Thyroid gland (tissue), 4 donors: Measurements from ENCODE around the gene NRXN2. TPM values are rescaled to one million over a fixed set of nuclear protein-coding genes. Genes with fewer than 3 reads are reported as not detected.

Experiments used
- DNase-seq, 2 donors: peaks; one replicate each; pipeline ENCODE4 v3.0.0-alpha.2; 2019
- H3K27ac ChIP-seq, 3 donors: fragments of 200-600 bp; sonication (generic); 1 replicate in 2 of 3; 2 replicates in 1 of 3; pipeline ENCODE4 v1.5.1; 2016 to 2019; ENCODE audit warnings: mild to moderate bottlenecking in 1 of 3, moderate library complexity in 1 of 3
- H3K27me3 ChIP-seq: fragments of 200-600 bp; sonication (generic); one replicate; pipeline ENCODE4 v1.5.1; 2019
- H3K36me3 ChIP-seq, 2 donors: fragments of 200-600 bp; sonication (generic); one replicate each; pipeline ENCODE4 v1.5.1; 2016 to 2019
- H3K4me1 ChIP-seq, 2 donors: fragments of 200-600 bp; sonication (generic); one replicate each; pipeline ENCODE4 v1.5.1; 2017 to 2019
- H3K4me3 ChIP-seq, 3 donors: fragments of 200-600 bp; sonication (generic); replicated peaks in 1 of 3; 1 replicate in 2 of 3; 2 replicates in 1 of 3; pipeline ENCODE4 v1.5.1; 2016; ENCODE audit warnings: mild to moderate bottlenecking in 1 of 3
- H3K9me3 ChIP-seq: fragments of 200-600 bp; sonication (generic); one replicate; pipeline ENCODE4 v1.5.1; 2017
- POLR2A ChIP-seq, 2 donors: fragments of 450-650 bp; IDR thresholded peaks; one replicate each; pipeline ENCODE4 v1.6.1; 2017; ENCODE audit warnings: antibody characterized with exemption in 2 of 2, mild to moderate bottlenecking in 2 of 2, moderate library complexity in 1 of 2
- whole genome bisulfite sequencing, 2 donors: methylation state at CpG; one replicate each; pipeline ENCODE4 v1.1.5; 2017; 5-methylcytosine and 5-hydroxymethylcytosine counted together
- intact Hi-C: fragments of 100-400 bp; cut with DNase I; formaldehyde crosslinking; loops from one replicate; pipeline ENCODE4 v1.15.1; 2023
- total RNA-seq, 4 donors: library from RNA; depleted of rRNA; stranded (reverse); fragments of >200 nt; gene quantifications; one replicate each; pipeline ENCODE4 v1.2.3, GENCODE V29; 2016
- TF ChIP-seq, protein P1 (sequence below), 6 experiments: fragments of 200-600 bp in 3 of 6; fragments of 450-650 bp in 3 of 6; sonication (generic) in 3 of 6; IDR thresholded peaks; one replicate each; pipeline ENCODE4 v1.5.1; 2016 to 2019; ENCODE audit warnings: antibody characterized with exemption in 6 of 6, mild to moderate bottlenecking in 2 of 6, inconsistent platforms in 1 of 6, moderate library complexity in 1 of 6

NRXN2 gene
- total RNA-seq, 4 donors from 2014 or later, result 2.0 to 12.3 (median 4.8) TPM

DNA sequence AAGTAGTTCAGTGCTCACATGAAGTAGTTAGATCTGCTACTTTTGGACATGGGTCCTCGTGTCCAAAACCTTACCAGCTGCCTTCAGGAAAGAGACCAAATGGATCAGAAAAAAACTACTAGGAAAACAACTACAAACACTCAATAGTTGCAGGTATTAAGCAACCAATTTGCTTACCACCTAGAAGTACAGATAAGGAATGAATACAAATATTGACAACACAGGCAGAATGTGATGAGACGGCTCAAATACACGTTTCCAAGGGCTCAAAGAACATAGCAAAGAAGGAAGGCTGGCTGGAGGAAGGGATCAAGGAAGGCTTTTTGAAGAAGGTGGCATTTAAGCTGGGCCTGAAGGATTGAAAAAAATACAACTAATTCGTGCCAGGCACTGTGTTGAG is 41.8 kb downstream of the NRXN2 start:
- Histone ChIP-seq H3K27me3 (no peaks in the 10 kb centered on the region), H3K9me3 (no peaks in the 10 kb centered on the region), H3K36me3 (no peaks in the 10 kb centered on the region), H3K4me3 (no peak overlapping the region), H3K27ac (no peak overlapping the region), H3K4me1 (no peaks in the 10 kb centered on the region)
- 68 to 71% methylated on average over 4 of the region's 4 CpGs for WGBS, 2 donors
- intact Hi-C loops, result no loop called here
- no peak for DNase-seq
- TF ChIP-seq, protein P1, sequence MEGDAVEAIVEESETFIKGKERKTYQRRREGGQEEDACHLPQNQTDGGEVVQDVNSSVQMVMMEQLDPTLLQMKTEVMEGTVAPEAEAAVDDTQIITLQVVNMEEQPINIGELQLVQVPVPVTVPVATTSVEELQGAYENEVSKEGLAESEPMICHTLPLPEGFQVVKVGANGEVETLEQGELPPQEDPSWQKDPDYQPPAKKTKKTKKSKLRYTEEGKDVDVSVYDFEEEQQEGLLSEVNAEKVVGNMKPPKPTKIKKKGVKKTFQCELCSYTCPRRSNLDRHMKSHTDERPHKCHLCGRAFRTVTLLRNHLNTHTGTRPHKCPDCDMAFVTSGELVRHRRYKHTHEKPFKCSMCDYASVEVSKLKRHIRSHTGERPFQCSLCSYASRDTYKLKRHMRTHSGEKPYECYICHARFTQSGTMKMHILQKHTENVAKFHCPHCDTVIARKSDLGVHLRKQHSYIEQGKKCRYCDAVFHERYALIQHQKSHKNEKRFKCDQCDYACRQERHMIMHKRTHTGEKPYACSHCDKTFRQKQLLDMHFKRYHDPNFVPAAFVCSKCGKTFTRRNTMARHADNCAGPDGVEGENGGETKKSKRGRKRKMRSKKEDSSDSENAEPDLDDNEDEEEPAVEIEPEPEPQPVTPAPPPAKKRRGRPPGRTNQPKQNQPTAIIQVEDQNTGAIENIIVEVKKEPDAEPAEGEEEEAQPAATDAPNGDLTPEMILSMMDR (IDR thresholded peaks at IDR 0.05), result no peak
- TF ChIP-seq POLR2A (IDR thresholded peaks at IDR 0.05), result no peak

DNA sequence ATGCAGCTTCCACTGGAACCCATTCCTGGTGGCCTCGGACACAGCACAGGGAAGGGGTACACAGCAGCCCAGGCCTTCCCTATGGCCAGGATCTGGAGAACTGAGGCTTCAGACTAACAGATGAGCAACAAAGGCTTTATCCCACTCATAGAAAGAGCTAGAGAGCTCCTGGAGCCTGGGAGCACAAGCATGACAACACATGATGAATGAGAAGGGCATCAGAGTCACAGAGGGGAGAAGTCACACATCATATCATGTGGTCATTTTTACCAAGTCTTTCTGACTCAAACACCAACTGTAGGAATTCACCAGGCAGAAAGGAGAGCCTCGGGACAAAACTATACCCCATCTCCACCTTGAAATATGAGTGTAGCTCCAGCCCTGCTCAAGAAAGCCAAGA is 43.2 kb downstream of the NRXN2 start:
- no peak overlapping the region for H3K27ac ChIP-seq
- no peaks in the 10 kb centered on the region for H3K36me3 ChIP-seq
- WGBS, 2 donors, result 62 to 80% methylated on average over 1 of the region's 2 CpGs

DNA sequence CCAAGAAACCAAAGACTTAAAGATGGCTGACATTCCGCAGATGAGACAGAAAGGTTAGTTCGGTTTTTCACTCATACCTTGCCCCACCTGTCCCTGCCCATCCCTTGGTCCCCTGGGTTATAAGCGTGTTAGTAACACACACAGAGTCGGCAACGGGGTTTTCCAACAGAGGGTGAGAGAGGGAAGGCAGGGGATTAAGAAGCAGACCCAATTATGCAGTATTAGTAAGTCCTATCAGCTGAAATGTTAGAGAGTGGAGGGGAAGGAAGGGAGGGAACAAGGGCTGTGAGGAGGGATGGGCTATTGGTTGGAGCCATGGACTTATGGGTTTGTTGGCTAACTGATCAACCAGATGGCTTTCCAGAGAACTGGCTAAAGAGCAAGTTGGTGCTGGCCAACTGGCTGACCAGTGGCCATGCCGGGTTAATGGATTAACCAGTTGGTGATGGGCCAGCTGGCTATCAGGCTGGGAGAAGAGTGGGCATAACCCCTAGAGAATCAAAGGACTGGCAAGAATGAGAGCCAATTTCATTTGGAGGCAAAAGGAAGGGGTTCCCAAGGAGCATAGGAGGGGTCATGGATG is 45.5 kb downstream of the NRXN2 start:
- H3K36me3 ChIP-seq, result no peaks in the 10 kb centered on the region
- H3K4me3 ChIP-seq, result no peak overlapping the region
- H3K9me3 ChIP-seq, result no peaks in the 10 kb centered on the region
- no peaks in the 10 kb centered on the region for H3K4me1 ChIP-seq
- H3K27me3 ChIP-seq, result no peaks in the 10 kb centered on the region
- intact Hi-C loops, result no loop called here
- no peak overlapping the region for H3K27ac ChIP-seq
- TF ChIP-seq, protein P1 (IDR thresholded peaks at IDR 0.05), result no peak
- no peak for TF ChIP-seq POLR2A (IDR thresholded peaks at IDR 0.05)
- WGBS, 2 donors, result 72 to 80% methylated on average over 6 of the region's 6 CpGs
- DNase-seq, result no peak

More for the DNA sequence above, 43.2 kb downstream of the NRXN2 start:
- Histone ChIP-seq H3K27me3 (no peaks in the 10 kb centered on the region), H3K9me3 (no peaks in the 10 kb centered on the region), H3K4me1 (no peaks in the 10 kb centered on the region), H3K4me3 (no peak overlapping the region)
- TF ChIP-seq, protein P1 (IDR thresholded peaks at IDR 0.05), result no peak
- no peak for TF ChIP-seq POLR2A (IDR thresholded peaks at IDR 0.05)
- intact Hi-C loops, result no loop called here
- no peak for DNase-seq

DNA sequence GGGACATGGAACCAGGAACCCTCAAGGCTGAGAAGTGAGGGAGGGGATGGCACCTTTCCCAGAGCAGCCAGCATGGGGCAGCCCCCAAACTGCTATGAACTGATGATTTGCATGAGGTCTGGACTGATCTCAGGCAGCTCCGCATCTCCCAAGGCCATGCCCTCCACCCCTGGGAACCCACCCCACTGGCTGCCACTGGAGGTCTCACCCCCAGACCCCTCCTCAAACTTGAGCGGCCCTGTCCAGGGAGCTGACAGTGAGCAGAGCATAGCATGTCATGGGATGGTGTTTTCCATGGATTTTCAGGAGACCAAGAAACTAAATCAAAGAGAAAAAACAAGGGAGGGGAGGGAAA is 46.8 kb downstream of the NRXN2 start:
- WGBS, 2 donors, result 75 to 94% methylated on average over 1 to 2 of the region's 2 CpGs
- Histone ChIP-seq H3K27ac (no peak overlapping the region), H3K9me3 (no peaks in the 10 kb centered on the region), H3K4me3 (no peak overlapping the region), H3K27me3 (no peaks in the 10 kb centered on the region), H3K36me3 (no peaks in the 10 kb centered on the region), H3K4me1 (no peaks in the 10 kb centered on the region)
- intact Hi-C loops, result no loop called here
- no peak for TF ChIP-seq POLR2A (IDR thresholded peaks at IDR 0.05)
- TF ChIP-seq, protein P1 (IDR thresholded peaks at IDR 0.05), result no peak
- DNase-seq, result no peak

DNA sequence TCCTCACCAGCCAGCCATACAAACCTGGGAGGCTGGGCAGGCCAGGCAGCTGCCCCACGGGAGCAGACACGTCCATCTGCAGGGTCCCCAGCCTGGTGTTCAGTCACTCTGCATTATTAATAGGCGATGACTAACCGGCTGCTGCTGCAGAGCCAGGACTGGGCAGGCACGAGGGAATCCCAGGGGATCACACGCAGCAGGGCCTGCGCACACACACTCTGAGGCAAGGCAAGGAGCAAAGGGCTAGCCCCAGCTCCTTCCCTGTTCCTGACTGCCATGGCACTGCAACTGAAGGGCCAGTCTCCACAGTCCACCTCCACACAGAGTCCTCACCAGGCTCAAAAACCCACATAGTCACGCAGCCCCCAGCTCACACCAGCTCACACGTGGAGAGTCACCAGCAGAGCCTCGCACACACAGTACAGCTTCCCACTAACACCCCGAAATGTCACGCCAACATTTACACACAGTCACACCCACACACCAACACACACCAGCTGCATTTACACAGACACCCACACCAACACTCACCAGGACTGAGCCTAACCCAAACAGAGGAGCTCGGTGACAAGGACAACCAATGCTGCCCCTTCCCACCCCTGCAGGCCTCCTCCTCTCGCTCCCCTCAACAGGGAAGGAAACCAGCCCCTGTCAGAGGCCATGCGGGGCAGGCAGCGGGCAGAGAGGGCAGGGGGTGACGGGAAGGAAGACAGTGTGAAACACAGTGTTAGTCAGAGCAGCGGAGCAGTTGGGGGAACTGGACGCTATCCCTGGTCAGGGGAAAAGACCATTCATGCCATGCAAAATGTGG is 47.3 kb downstream of the NRXN2 start:
- Histone ChIP-seq H3K27ac (no peak overlapping the region), H3K4me1 (no peaks in the 10 kb centered on the region), H3K9me3 (no peaks in the 10 kb centered on the region), H3K27me3 (no peaks in the 10 kb centered on the region), H3K4me3 (no peak overlapping the region), H3K36me3 (no peaks in the 10 kb centered on the region)
- intact Hi-C loops, result no loop called here
- TF ChIP-seq, protein P1 (IDR thresholded peaks at IDR 0.05), result no peak
- peak; percentile 8 to 26 for DNase-seq
- WGBS, 2 donors, result 69 to 71% methylated on average over 14 to 19 of the region's 19 CpGs
